NCI-H1105 (cell line): ENCODE measurements around the gene FGF14.

Experiments
- DNase-seq: peaks from one replicate; lab custom pipeline; 2025; lab: John Stamatoyannopoulos, UW

FGF14 gene

DNA sequence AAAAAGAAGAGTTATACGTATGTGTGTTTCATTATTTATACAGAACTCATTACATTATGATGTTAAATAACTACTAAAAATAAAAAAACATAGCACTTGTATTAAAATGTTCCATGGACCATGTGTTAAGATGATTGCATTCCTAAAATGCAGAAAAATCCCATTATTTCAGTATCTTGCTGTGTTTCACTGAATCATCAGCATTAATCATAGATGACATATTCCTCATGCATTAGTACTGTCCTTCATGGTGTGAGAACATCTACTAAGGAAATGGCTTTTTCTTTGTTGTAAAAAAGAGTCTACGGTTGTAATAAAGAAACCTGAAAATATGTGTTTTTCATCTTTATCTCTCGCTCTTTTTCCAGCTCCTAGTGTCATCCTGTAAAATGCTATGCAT, 416.5 kb downstream of the FGF14 start:
- DNase-seq: no peak

DNA sequence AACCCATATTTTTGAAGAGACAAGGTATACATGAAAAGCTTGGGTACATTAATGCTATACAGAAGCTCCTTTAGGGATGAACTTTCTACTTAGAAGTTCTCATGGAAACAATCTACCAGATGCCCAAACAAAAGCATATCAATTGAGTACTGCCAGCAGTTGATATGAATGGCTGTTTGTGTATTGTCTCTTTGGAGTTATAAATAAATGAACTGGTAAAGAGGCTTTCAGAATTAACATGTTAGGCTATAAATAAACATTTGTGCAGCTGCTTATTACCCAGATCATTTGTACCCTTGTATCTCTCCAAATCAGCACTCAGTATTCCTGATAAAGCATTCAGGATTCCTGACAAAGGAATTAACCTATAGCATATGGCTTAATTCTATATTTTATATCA, 418.9 kb downstream of the FGF14 start:
- peak; percentile 67 for DNase-seq

DNA sequence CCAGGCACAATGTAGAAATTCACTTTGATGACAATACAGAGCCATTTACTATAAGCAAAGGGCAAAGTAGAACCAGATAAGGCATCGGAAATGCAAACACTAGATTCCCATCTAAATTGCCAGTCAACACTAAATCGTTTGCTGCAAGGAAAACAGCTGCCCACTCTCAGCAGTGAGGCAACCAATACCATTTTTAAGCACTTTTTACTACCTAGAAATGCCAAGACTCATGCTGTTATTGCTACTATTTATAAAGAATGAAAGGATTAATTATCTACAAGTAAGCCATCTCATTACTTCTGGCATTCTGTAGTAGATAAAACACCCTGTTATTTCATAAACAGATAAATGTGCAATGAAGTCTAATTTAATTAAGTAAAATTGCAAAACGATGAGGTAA, 422.0 kb downstream of the FGF14 start:
- peak; percentile 64 for DNase-seq

DNA sequence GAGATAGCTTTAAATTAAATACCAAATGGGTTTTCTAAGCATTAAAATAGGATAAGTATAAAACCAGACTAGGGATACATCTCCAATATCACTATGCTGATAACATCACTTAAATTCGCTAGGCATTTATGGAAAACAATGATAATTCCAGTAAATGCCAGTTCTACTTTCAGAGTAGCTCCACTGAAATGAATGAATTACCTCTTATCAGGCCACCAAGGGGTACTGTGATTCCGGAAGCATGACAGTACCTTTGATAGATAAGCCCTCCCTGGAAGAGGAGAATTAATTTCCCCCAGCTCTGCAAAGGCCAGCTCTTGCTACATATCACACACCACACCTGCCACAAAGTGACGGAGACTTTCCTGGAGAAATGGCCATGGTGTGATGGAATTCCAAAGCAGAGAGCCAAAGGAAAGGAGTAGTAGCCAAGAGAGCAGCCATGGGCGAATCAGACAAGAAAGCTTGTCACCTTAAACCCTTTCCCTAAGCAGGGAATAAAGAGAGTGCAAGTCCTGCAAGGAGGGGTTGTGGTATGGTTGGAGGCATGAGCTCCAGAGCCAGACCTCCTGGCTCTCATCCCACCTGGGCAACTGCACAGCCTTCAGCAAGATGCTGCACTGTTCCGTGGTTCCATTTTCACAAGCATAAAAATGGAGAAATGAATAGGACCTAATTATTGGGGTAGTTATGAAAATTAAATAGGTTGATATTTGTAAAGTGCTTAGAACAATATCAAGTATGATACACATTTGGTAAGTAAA, 423.1 kb downstream of the FGF14 start:
- peak; percentile 59 for DNase-seq

DNA sequence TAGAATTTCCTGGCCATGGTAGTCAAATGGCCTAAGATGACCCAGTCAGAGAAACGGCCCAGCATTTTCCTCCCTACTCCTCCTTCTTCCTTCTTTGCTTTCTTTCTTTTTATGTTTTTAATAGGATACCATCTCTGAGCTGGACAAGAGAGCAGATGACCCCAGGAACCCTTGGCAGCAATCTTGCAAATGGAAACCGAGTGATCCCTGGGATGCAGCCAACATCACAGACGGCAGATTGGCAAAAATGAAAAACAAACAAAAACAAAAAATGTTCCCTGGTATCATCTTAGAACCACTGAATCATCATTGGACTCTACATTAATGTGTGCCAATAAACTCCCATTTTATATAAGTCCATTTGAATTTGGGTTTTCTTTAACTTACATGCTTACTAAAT, 424.4 kb downstream of the FGF14 start:
- no peak for DNase-seq

DNA sequence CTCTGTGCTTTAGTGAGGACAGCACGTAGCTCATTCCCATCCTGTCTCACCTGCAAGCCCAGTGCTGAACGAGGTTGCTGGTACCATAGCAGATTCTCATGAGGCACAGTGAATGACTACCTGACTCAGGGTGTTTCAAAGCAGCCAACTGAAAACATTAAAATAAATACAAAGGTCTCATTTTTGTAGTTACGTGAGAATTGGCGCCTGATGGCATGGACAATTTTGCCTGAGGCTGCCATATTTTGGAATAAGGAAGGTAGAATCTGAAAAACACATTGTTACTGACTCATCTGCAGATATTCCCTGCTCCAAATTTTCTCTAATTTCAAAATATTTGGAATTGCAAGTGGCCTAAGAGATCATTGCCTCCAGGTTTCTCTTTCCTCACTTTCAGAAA, 429.7 kb downstream of the FGF14 start:
- no peak for DNase-seq

DNA sequence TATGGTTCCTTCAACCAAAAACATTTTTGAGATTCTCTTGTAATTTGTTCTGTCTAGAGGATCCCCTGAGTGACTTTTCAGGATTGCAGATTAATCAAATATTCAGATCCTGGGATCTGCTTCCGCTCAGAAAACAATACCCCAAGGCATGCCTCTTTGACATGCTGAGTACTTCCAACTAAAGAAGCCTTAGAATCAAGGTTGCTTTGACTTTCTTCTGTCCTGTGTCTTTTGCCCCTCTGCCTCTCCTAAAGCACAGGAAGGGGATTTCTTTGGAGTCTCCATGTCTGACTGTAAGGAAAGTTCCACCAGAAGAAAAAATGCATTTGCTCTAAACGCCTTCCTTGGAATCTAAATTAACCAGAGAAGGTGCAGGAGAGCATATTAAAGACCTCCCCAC, 431.5 kb downstream of the FGF14 start:
- DNase-seq: no peak

DNA sequence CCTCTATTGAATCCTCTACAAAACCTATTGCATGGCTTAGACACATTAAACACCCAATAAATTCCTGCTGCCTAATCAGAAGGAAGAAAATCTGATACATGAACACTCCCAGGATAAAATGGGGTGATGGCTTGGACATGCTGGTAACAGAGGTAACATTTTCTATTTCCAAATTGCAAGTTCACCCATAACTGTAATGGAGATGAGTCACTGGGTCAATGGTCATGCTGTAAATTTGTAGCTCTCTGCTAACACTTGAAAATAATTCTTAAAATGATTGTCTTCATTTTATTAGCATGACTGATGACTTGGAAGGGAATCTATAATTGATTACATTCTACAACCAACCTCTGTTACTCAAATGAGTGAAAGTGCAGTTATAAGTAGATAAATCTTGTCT, 434.1 kb downstream of the FGF14 start:
- DNase-seq: no peak

DNA sequence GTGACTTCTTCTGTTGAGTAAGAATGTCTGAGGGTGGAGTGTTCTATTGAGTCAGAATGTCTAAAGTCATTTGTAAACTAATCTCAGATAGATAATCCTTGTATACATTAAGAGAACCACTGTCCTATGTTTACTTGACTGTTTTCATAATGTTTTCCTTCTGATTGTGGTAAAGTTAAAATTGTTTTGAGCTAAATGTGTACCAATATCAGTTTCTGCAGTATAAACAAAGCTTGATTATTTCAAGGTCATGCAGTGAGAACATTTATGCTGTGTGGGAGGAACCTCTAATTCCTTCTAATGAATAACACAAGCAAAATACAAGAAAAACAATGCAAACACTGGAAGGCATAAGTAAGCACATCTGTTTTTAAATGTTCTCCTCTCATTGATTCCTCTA, 434.6 kb downstream of the FGF14 start:
- no peak for DNase-seq

DNA sequence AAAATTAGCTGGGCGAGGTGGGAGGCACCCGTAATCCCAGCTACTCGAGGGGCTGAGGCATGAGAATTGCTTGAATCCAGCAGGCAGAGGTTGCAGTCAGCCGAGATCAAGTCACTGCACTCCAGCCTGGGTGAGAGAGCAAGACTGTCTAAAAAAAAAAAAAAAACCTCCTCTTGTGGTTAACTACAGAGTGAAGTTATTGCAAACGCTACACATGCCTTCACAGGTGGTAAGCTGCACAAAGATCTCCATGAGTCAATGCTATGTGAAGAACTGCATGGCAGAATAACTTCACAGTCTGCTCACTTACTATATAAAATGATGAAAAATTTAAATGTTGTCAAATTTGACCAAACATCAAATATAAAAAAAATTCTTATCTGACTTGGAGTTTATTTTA, 436.8 kb downstream of the FGF14 start:
- no peak for DNase-seq

DNA sequence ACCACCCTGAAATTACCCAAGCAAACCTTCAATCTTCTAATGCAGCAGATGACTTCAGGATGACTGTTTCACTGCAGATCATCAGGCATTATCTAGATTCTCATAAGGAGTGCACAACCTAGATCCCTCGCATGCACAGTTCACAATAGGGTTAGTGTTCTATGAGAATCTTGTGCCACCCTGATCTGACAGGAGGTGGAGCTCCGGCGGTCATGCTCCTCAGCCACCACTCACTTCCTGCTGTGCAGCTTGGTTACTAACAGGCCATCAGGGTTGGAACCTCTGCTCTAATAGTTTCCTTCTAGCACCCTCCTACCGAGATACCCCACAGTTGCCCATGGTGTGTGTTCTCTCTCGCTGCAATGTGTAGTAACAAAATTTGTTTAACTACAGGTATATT, 442.8 kb downstream of the FGF14 start:
- DNase-seq: no peak

DNA sequence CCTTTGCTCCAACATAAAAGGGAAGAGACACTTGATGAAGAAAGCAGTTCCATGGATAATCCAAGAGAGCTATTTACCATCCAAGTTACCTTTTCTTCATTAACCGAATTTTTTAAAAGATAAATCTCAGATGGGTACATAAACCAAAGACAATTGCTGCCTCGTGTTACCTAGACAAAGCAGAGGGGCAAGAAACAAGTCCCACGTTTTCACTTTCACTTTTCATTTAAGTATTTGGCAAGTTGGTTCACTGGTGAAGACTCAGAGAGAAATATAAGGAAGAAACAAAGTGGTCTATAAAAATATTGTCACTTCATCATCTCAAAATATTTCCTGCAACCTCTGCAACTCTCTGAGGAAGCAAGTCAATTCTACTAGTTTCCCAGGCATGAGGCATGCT, 446.1 kb downstream of the FGF14 start:
- no peak for DNase-seq

DNA sequence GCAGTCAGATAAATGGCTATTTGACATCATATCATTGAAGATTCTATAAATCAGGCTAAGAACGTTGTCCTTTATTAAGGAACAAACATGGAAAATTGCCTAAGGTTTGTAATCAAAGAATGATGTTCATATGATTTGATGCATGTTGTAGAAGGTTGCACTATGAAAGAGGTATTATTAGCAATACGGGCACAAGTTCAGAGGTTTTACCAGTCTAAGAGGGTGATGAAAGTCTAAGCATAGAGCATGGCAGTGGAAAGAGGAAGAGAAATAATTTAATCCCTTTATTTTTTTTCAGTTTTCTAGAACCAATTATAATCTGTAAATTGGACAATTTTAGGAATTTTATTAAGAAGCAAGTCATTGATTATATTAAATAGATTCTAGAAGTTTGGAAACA, 450.7 kb downstream of the FGF14 start:
- DNase-seq: no peak

DNA sequence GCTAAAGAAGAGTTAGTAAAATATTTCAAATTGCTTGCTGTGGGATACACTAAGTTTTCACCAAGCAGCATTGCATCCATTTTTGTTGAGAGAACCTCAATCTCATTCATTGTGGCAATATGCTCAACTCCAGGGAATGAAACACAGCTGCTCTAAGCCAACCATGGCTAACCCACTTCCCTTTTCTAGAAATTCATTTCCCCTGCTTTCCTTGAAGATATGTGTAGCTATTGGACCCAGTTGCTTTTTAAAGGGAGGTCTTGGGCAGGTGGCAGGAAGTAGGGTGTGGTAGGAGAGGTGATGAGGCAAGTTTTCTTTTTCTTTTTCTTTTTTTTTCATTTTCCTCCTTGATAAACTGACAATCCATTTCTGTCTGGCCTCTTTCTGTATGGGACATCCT, 452.2 kb downstream of the FGF14 start:
- no peak for DNase-seq

DNA sequence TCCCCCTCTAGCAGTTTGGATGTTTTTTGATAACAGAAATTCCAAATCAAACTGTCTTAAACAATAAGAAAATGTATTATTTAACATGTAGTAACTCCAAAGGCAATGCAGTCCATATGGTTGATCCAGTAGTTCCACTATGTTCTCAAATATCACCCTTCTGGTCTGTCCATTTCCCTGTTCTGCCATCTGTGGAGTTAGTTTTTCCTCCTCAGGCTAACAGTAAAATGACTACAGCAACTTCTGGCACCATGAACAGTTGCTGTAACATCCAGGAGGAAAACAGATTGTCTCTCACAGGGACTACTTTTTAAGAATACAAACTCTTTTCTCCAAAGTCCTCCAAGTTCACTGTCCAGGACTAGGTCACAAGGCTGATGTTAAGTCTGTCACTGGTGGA, 455.4 kb downstream of the FGF14 start:
- no peak for DNase-seq

DNA sequence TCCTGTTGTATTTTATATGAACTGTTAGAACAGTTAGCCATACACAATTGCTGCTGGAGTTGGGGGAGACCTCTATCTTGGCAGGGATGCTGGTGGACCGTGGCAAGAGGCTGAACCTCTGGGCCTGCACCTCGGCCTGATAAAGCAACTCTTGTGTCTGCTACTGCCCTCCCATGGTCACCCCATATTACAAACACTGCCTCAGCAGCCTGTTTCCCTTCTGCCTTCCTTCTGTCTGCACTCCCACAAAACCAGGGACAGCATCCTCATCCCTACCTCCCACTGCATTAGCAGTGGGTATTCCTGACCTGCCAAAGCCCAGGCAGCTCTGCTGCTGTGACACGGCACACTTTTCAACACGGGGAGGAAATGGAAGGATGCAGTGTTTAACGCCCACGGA, 456.4 kb downstream of the FGF14 start:
- no peak for DNase-seq

DNA sequence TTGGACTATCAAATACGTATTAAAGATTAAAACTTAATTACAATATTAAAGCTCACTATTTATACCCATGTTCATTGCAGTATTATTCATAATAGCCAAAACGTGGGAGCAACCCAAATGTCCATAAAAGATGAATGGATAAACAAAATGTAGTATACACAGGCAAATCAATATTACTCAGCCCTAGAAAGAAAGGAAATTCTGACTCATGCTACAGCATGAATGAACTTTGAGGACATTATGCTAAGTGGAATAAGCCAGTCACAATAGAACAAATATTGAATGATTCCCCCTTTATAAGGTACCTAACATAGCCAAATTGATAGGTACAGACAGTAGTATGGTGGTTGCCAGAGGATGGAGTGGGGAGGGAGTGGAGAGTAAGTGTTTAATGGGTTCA, 457.3 kb downstream of the FGF14 start:
- no peak for DNase-seq

DNA sequence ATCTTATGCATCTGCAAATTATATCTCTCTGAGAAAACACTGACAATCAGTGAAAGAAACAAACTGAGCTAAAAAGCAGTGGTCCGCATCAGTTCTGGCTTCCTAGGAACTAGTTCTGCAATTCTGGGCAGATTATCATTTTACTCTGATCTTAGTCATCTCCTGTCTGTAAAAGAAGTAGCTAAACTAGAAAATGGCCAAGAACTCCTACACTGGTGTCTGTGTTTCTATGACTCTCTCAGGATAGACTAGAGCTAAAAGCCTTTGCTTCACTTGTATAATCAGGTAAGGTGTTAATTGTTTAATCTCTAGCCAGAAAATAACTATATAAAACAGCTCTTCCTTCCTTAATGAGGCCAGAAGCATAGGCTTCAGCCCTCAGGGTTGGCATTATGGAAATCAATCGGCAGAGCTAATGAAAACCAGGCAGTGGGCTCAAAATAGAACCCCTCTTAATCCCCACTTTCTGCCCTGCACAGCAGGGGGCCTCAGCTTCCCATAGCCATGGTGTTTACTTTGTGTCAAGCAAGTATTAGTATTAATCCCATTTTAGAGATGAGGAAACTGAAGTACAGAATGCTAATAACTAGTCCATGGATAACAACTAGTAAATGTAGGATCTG, 459.2 kb downstream of the FGF14 start:
- DNase-seq: peak; percentile 38

DNA sequence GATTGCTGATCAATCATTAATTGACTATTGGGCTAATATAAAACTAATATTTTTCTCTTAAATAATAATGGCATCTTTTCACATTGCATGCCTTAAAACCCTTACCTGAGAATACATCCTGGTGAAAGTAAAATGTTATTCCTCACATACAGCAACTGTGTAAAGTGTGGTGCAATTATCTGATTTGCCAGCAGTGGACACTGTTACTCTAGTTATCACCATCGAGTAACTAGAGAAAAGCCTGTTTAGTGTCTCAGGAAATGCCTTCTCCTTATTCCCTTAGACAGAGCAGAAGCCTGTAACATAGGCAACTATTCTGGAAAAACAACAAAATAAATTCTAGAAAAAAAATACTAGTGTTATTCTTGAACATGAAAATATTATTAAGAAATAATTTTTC, 459.8 kb downstream of the FGF14 start:
- peak; percentile 49 for DNase-seq

DNA sequence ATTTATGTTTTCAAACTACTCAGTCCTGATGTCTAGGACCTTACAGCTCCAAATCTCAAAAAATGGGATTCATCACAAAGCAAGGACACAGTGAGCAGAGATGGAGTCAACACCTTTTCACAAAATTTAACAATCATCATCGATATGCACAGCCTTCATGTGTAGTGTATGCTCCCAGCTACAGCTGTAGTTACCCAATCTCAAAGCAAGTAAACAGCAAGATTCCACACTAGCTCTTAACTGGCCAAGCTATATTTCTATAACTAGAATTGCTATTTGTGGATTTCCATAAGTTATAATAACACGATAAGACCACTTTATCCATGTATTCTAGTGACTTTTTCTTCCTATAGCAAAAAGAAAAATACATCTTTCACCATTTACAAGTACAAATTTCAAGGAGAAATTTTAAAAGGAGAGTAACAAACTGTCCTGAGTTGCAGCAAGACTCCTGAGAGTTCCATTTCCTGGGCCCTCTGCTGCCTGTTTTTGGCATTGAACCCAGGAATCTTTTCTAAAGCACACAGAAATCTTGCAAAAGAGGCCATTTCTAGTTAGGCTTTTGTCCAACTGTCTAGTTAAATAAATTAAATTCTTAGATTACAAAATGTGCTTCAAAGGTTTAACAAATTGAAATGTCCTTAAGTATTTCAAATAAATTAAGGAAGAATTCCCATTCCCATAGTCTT, 460.6 kb downstream of the FGF14 start:
- DNase-seq: peak; percentile 15

DNA sequence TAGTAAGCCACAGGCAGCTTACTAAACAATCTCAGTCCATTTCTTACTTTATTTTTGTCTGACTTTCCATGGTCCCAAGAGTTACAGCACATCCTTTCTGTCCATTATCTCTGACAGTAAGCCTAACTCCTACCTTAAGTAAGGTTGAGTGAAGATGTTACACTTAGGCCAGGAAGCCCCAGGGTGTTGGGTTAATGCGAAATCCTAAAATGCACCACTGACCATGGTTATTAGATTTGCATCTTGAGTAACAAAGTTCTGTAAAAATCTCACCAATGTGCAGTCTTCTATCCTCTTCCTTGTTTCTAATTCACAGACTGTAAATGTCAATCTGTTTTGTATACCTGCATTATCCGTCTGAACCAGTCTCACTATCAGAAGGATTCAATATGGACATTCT, 462.5 kb downstream of the FGF14 start:
- no peak for DNase-seq

DNA sequence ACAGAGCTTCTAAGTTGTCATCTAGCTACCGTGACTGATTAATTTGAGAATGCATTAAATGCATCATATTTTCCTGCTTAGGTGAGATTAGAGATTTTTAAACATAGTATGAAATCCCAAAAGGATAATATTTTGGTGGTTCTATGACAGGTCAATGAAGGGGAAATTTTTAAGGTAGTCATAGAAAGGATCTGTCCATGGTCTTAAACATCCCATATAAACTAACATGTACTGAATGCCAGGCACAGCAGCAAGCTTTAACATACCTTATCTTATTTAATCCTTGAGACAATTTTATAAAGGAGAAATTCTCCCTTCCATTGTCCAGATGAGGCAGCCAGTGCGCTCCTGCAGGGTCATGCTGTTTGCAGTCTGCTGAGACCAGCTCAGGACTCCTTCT, 466.0 kb downstream of the FGF14 start:
- no peak for DNase-seq

DNA sequence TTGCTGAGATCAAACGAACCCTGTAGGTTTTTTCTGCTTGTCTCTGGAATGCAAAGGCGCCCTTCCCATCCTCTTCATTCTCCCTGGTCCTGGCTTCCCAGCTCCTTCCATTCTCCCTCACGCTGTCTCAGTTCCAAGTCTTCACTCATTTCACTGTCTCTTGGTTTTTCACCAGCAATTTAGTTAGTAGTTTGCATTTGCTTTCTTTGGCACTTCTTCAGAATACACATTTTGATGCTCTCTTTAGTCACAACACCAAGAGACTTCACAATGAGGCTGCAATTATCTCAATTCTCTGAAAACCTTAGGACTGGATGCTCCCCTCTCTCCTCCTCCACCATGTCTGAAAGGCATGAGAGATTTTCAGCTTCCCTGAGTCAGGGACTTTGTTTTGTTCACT, 470.7 kb downstream of the FGF14 start:
- DNase-seq: no peak

DNA sequence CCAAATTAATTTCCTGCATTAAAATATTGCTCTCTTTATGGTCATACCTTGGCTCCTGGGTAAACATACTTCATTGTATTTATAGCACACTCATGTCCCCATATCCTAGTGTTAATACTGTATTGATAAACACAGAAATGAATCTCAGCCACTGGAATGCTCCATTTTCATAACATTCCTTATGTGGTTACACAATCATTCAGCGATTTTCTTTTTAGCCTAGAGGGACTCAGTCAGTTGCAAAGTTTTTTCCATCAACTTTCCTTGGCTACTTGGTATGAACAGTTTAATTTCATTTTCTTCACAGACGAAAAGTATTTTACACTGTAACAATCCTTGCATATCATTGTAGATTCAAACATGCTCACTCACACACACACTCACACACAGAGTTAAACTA, 471.5 kb downstream of the FGF14 start:
- no peak for DNase-seq
